Measurements from ENCODE around the gene CDYL2. TPM values are rescaled to one million over a fixed set of nuclear protein-coding genes. Genes with fewer than 3 reads are reported as not detected.

The CDYL2 gene
- total RNA-seq, 3 donors from 2014 or later = 6.4 to 12.1 (median 10.7) TPM

- H3K4me3 ChIP-seq = no peak overlapping the region
- no peaks in the 10 kb centered on the region for H3K36me3 ChIP-seq
- H3K27me3 ChIP-seq = no peaks in the 10 kb centered on the region
- intact Hi-C loops (cut with DNase I; ENCODE audit: low total_unique reads) = no loop called here
- no peak for TF ChIP-seq CTCF (IDR thresholded peaks at IDR 0.05)
- no peak for TF ChIP-seq POLR2AphosphoS5 (IDR thresholded peaks at IDR 0.05)
- TF ChIP-seq POLR2A (IDR thresholded peaks at IDR 0.05) = no peak
- DNase-seq (ENCODE audit: low spot score in 2 of 2) = no peak
- H3K27ac ChIP-seq = no peak overlapping the region
- peaks cover 0 to 6% of the 10 kb centered on the region in 2 donors for H3K9me3 ChIP-seq
- H3K4me1 ChIP-seq = no peaks in the 10 kb centered on the region
Observed at GRCh38 chr16:80837533-80838147, 33.2 kb upstream of the CDYL2 start.

GRCh38 chr16:80836846-80837245, 32.4 kb upstream of the CDYL2 start:
- Histone ChIP-seq H3K27ac (no peak overlapping the region), H3K9me3 (peaks cover 0 to 6% of the 10 kb centered on the region in 2 donors), H3K4me1 (no peaks in the 10 kb centered on the region), H3K4me3 (no peak overlapping the region), H3K36me3 (no peaks in the 10 kb centered on the region), H3K27me3 (no peaks in the 10 kb centered on the region)
- intact Hi-C loops (cut with DNase I; ENCODE audit: low total_unique reads) = no loop called here
- TF ChIP-seq POLR2AphosphoS5 (IDR thresholded peaks at IDR 0.05) (no peak), POLR2A (IDR thresholded peaks at IDR 0.05) (no peak), CTCF (IDR thresholded peaks at IDR 0.05) (no peak)
- no peak for DNase-seq (ENCODE audit: low spot score in 2 of 2)

- Histone ChIP-seq H3K9me3 (no peaks in the 10 kb centered on the region), H3K27me3 (no peaks in the 10 kb centered on the region), H3K36me3 (no peaks in the 10 kb centered on the region), H3K27ac (no peak overlapping the region), H3K4me3 (no peak overlapping the region), H3K4me1 (no peaks in the 10 kb centered on the region)
- intact Hi-C loops (cut with DNase I; ENCODE audit: low total_unique reads) = no loop called here
- TF ChIP-seq POLR2AphosphoS5 (IDR thresholded peaks at IDR 0.05) (no peak), CTCF (IDR thresholded peaks at IDR 0.05) (no peak), POLR2A (IDR thresholded peaks at IDR 0.05) (no peak)
- DNase-seq (ENCODE audit: low spot score in 2 of 2) = no peak
Observed at GRCh38 chr16:80836202-80836601, 31.8 kb upstream of the CDYL2 start.

GRCh38 chr16:80831039-80831438, 26.6 kb upstream of the CDYL2 start:
- no peaks in the 10 kb centered on the region for H3K27me3 ChIP-seq
- no peaks in the 10 kb centered on the region for H3K9me3 ChIP-seq
- no peak overlapping the region for H3K4me3 ChIP-seq
- TF ChIP-seq POLR2A (IDR thresholded peaks at IDR 0.05) = no peak
- no peak for TF ChIP-seq POLR2AphosphoS5 (IDR thresholded peaks at IDR 0.05)
- TF ChIP-seq CTCF (IDR thresholded peaks at IDR 0.05) = no peak
- no peaks in the 10 kb centered on the region for H3K4me1 ChIP-seq
- intact Hi-C loops (cut with DNase I; ENCODE audit: low total_unique reads) = no loop called here
- H3K36me3 ChIP-seq = no peaks in the 10 kb centered on the region
- H3K27ac ChIP-seq = no peak overlapping the region
- DNase-seq (ENCODE audit: low spot score in 2 of 2) = no peak

- Histone ChIP-seq H3K9me3 (no peaks in the 10 kb centered on the region), H3K4me1 (no peaks in the 10 kb centered on the region), H3K27ac (no peak overlapping the region), H3K27me3 (no peaks in the 10 kb centered on the region), H3K36me3 (no peaks in the 10 kb centered on the region), H3K4me3 (no peak overlapping the region)
- DNase-seq (ENCODE audit: low spot score in 2 of 2) = no peak
- TF ChIP-seq POLR2A (IDR thresholded peaks at IDR 0.05) (no peak), POLR2AphosphoS5 (IDR thresholded peaks at IDR 0.05) (no peak), CTCF (IDR thresholded peaks at IDR 0.05) (no peak)
- intact Hi-C loops (cut with DNase I; ENCODE audit: low total_unique reads) = no loop called here
Observed at GRCh38 chr16:80828495-80828894, 24.1 kb upstream of the CDYL2 start.
